Measurements from ENCODE around the gene ERBB4.

DNA sequence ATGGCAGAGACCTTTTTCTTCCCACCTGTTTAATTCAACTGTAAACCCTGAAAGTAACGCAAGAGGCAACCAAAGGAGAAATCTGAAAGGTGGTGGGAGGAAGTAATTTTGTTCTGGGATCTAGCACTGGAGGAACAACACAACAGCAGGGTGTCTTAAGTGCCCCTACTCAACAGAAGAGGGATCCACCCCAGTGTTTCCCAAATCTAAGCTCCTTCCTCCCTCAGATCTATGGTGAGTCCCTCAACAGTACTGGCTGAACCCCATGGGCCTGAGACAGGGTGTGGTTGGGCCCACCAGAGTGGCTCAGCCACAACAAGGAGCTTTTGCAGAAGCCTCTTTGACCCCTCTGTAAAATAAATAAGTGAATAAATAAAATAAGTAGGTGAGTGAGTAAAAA is 790.3 kb downstream of the ERBB4 start:
- no peak for TF ChIP-seq POLR2A (IDR thresholded peaks at IDR 0.05)
- TF ChIP-seq, protein P1, sequence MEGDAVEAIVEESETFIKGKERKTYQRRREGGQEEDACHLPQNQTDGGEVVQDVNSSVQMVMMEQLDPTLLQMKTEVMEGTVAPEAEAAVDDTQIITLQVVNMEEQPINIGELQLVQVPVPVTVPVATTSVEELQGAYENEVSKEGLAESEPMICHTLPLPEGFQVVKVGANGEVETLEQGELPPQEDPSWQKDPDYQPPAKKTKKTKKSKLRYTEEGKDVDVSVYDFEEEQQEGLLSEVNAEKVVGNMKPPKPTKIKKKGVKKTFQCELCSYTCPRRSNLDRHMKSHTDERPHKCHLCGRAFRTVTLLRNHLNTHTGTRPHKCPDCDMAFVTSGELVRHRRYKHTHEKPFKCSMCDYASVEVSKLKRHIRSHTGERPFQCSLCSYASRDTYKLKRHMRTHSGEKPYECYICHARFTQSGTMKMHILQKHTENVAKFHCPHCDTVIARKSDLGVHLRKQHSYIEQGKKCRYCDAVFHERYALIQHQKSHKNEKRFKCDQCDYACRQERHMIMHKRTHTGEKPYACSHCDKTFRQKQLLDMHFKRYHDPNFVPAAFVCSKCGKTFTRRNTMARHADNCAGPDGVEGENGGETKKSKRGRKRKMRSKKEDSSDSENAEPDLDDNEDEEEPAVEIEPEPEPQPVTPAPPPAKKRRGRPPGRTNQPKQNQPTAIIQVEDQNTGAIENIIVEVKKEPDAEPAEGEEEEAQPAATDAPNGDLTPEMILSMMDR (IDR thresholded peaks at IDR 0.05): no peak

Data from esophagus squamous epithelium (tissue), 4 donors.